Natural killer cell (primary cell): Measurements from ENCODE around the gene TPBGL. TPM values are rescaled to one million over a fixed set of nuclear protein-coding genes. Genes with fewer than 3 reads are reported as not detected.

ENCODE experiments used
- ATAC-seq, 3 donors: fragments of 150-1000 bp in 2 of 3; fragments of 200-7000 bp in 1 of 3; cut with Tn5 transposase; 1 replicate in 1 of 3; 2 replicates in 2 of 3; pipeline ENCODE4 v1.10.0; 2021; ENCODE audit warnings: mild to moderate bottlenecking in 2 of 3, moderate library complexity in 2 of 3
- DNase-seq, 2 donors: peaks; one replicate each; pipeline versions ENCODE4 v3.0.0 to v3.0.0-alpha.2; 2013 to 2021; ENCODE audit warnings: mixed read lengths in 1 of 2
- H3K27ac ChIP-seq: one replicate; pipeline ENCODE4 v1.5.1; 2013; ENCODE audit warnings: mild to moderate bottlenecking, low read length
- H3K27me3 ChIP-seq: one replicate; pipeline ENCODE4 v1.6.1; 2013; ENCODE audit warnings: low read length; ENCODE audit not compliant: control insufficient read depth, insufficient read depth
- H3K36me3 ChIP-seq: one replicate; pipeline ENCODE4 v1.6.1; 2013; ENCODE audit warnings: low read length; ENCODE audit not compliant: control insufficient read depth, insufficient read depth
- H3K4me1 ChIP-seq: one replicate; pipeline ENCODE4 v1.6.1; 2013; ENCODE audit warnings: low read length; ENCODE audit not compliant: control insufficient read depth, insufficient read depth
- H3K4me3 ChIP-seq: one replicate; pipeline ENCODE4 v1.5.1; 2013; ENCODE audit warnings: low read length
- H3K9me3 ChIP-seq: one replicate; pipeline ENCODE4 v1.6.1; 2013; ENCODE audit warnings: low read length; ENCODE audit not compliant: control insufficient read depth, insufficient read depth
- H3K27ac Mint-ChIP-seq, 2 donors: one replicate each; pipeline ENCODE4 v1.8.0; 2022; ENCODE audit warnings: mild to moderate bottlenecking in 2 of 2, mixed read lengths in 2 of 2, moderate library complexity in 1 of 2
- H3K27me3 Mint-ChIP-seq, 2 donors: one replicate each; pipeline ENCODE4 v1.8.0; 2022; ENCODE audit warnings: low read depth in 2 of 2, mixed read lengths in 2 of 2
- H3K36me3 Mint-ChIP-seq: one replicate; pipeline ENCODE4 v1.8.0; 2022; ENCODE audit warnings: mixed read lengths
- H3K4me1 Mint-ChIP-seq, 2 donors: one replicate each; pipeline ENCODE4 v1.8.0; 2022; ENCODE audit warnings: mixed read lengths in 2 of 2
- H3K4me3 Mint-ChIP-seq: one replicate; pipeline ENCODE4 v1.8.0; 2022; ENCODE audit warnings: mild to moderate bottlenecking, moderate library complexity, mixed read lengths
- H3K9me3 Mint-ChIP-seq, 2 donors: one replicate each; pipeline ENCODE4 v1.8.0; 2022; ENCODE audit warnings: mixed read lengths in 2 of 2
- CTCF ChIP-seq: fragments of 200-600 bp; IDR thresholded peaks from one replicate; pipeline ENCODE4 v1.8.0; 2022; ENCODE audit warnings: antibody characterized with exemption
- WGBS: methylation state at CpG from one replicate; pipeline ENCODE4 v1.1.7; 2013; ENCODE audit warnings: missing lambda C conversion rate; ENCODE audit not compliant: insufficient coverage; 5-methylcytosine and 5-hydroxymethylcytosine counted together
- intact Hi-C: fragments of 100-400 bp; cut with micrococcal nuclease; formaldehyde crosslinking; loops from one replicate; pipeline ENCODE4 v1.14.2; 2022
- total RNA-seq, 4 donors: library from RNA; stranded (reverse); fragments of 120-200 nt in 1 of 4; gene quantifications; one replicate each; pipeline versions ENCODE4 v1.2.3 to v1.2.4, GENCODE V29; 2013 to 2022

Gene TPBGL
- total RNA-seq, 3 donors from 2014 or later (not counting 1 experiment from before 2014, with no cell fraction given): 0.34 to 0.75 (median 0.45) TPM

DNA sequence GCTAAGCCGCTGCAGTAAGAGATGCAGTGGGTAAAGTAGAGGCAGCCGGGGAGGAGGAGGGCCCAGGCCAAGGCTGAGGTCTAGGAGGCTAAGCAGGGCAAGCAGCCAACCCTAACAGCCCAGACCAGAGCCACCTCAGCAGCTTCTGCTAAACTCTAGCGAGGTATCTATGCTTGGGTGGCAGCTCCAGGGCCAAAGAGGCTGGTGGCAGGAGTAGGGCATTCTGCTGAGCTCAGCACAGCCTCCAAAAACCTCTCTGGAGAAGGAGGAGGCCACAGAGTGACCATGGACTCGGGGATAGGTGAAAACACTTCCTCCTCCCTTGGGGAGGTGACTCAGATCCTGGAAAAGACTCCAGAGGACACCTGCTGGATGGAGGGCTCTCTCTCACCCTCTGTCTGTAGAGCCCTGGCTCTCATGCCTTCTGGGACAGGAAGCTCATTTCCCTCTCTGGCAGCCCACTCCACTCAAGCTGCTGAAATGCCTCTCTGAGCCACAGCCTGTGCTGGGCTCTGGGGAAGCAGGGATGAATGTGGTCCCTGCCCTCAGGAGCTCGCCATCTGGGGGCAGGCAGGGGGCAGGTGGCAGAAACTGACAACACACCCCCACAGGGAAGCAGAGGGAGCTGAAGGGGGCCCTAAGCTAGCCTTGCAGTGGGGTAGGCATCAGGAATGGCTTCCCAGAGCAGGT lies 16.5 kb upstream of the TPBGL start:
- DNase-seq (no peak), ATAC-seq (no peak)
- Histone ChIP-seq H3K36me3 (no peaks in the 10 kb centered on the region), H3K4me3 (no peak overlapping the region), H3K9me3 (no peaks in the 10 kb centered on the region), H3K4me1 (no peaks in the 10 kb centered on the region), H3K27me3 (no peaks in the 10 kb centered on the region), H3K27ac (no peak overlapping the region)
- no peaks in the 10 kb centered on the region for H3K4me1 Mint-ChIP-seq
- no peak overlapping the region for H3K4me3 Mint-ChIP-seq
- WGBS: 41% methylated on average over 5 of the region's 5 CpGs
- no peaks in the 10 kb centered on the region for H3K36me3 Mint-ChIP-seq
- intact Hi-C loops: no loop called here
- H3K27ac Mint-ChIP-seq: no peak overlapping the region
- no peaks in the 10 kb centered on the region for H3K9me3 Mint-ChIP-seq
- no peak for TF ChIP-seq CTCF
- H3K27me3 Mint-ChIP-seq: peaks cover 0 to 5% of the 10 kb centered on the region in 2 donors

- ATAC-seq: no peak
Observed at GRCh38 chr11:75225794-75226193, 14.8 kb upstream of the TPBGL start.

GRCh38 chr11:75229466-75229865 lies 11.1 kb upstream of the TPBGL start:
- no peak for TF ChIP-seq CTCF
- 74% methylated on average over 2 of the region's 2 CpGs for WGBS
- ATAC-seq: no peak

More at GRCh38 chr11:75225794-75226193, 14.8 kb upstream of the TPBGL start:
- Mint-ChIP-seq H3K27ac (no peak overlapping the region), H3K36me3 (no peaks in the 10 kb centered on the region), H3K27me3 (peaks cover 5 to 8% of the 10 kb centered on the region in 2 donors), H3K4me1 (no peaks in the 10 kb centered on the region), H3K4me3 (no peak overlapping the region), H3K9me3 (no peaks in the 10 kb centered on the region)
- H3K4me1 ChIP-seq: no peaks in the 10 kb centered on the region
- H3K27ac ChIP-seq: no peak overlapping the region
- no peaks in the 10 kb centered on the region for H3K36me3 ChIP-seq
- H3K9me3 ChIP-seq: no peaks in the 10 kb centered on the region
- no peak for TF ChIP-seq CTCF
- H3K4me3 ChIP-seq: no peak overlapping the region
- WGBS: 78% methylated on average over 4 of the region's 4 CpGs
- DNase-seq: no peak
- no peaks in the 10 kb centered on the region for H3K27me3 ChIP-seq
- intact Hi-C loops: no loop called here

GRCh38 chr11:75230621-75231020 lies 10.0 kb upstream of the TPBGL start:
- intact Hi-C loops: no loop called here
- no peaks in the 10 kb centered on the region for H3K36me3 ChIP-seq
- no peak for TF ChIP-seq CTCF
- Mint-ChIP-seq H3K4me3 (no peak overlapping the region), H3K36me3 (no peaks in the 10 kb centered on the region), H3K9me3 (no peaks in the 10 kb centered on the region), H3K27me3 (peaks cover 16 to 22% of the 10 kb centered on the region in 2 donors), H3K27ac (no peak overlapping the region), H3K4me1 (no peaks in the 10 kb centered on the region)
- no peaks in the 10 kb centered on the region for H3K9me3 ChIP-seq
- H3K27ac ChIP-seq: no peak overlapping the region
- H3K4me3 ChIP-seq: no peak overlapping the region
- WGBS: 78% methylated on average over 2 of the region's 2 CpGs
- ATAC-seq: no peak
- H3K4me1 ChIP-seq: no peaks in the 10 kb centered on the region
- H3K27me3 ChIP-seq: no peaks in the 10 kb centered on the region
- no peak for DNase-seq

More at GRCh38 chr11:75229466-75229865, 11.1 kb upstream of the TPBGL start:
- H3K27me3 ChIP-seq: no peaks in the 10 kb centered on the region
- no peaks in the 10 kb centered on the region for H3K36me3 ChIP-seq
- DNase-seq: no peak
- H3K27ac Mint-ChIP-seq: no peak overlapping the region
- H3K9me3 ChIP-seq: no peaks in the 10 kb centered on the region
- peaks cover 16 to 22% of the 10 kb centered on the region in 2 donors for H3K27me3 Mint-ChIP-seq
- no peaks in the 10 kb centered on the region for H3K9me3 Mint-ChIP-seq
- no peak overlapping the region for H3K4me3 Mint-ChIP-seq
- H3K4me1 ChIP-seq: no peaks in the 10 kb centered on the region
- no peak overlapping the region for H3K27ac ChIP-seq
- intact Hi-C loops: no loop called here
- no peaks in the 10 kb centered on the region for H3K36me3 Mint-ChIP-seq
- H3K4me1 Mint-ChIP-seq: no peaks in the 10 kb centered on the region
- no peak overlapping the region for H3K4me3 ChIP-seq
